Neuron (in vitro differentiated cells): Measurements from ENCODE around the gene FKBP14.
"Not testable (repeated sequence)": the region's sequence is repeated elsewhere in the genome, so short reads cannot be mapped to it uniquely, and the experiment has no call there.

Experiments
- H2AFZ ChIP-seq: one replicate; pipeline ENCODE4 v1.6.1; 2013; ENCODE audit warnings: low read depth, mild to moderate bottlenecking, inconsistent platforms, low read length, moderate library complexity
- H3K27me3 ChIP-seq: one replicate; pipeline ENCODE4 v1.6.1; 2013; ENCODE audit warnings: low read length; ENCODE audit not compliant: insufficient read depth
- H3K36me3 ChIP-seq: one replicate; pipeline ENCODE4 v1.6.1; 2013; ENCODE audit warnings: low read length; ENCODE audit not compliant: insufficient read depth
- H3K4me1 ChIP-seq: one replicate; pipeline ENCODE4 v1.6.1; 2013; ENCODE audit warnings: low read length; ENCODE audit not compliant: insufficient read depth
- H3K4me3 ChIP-seq: 2 replicates; pipeline ENCODE4 v1.5.1; 2013; ENCODE audit warnings: mild to moderate bottlenecking, low read length, moderate library complexity
- H3K9me3 ChIP-seq: one replicate; pipeline ENCODE4 v1.6.1; 2013; ENCODE audit warnings: low read length

FKBP14 gene

GRCh38 chr7:30026229-30027064 is at the start of gene FKBP14:
Gene FKBP14 (minus strand): TSS chr7:30026702. CDS start chr7:30026508, 194 bp downstream.
- no peaks in the 10 kb centered on the region for H3K36me3 ChIP-seq
- H3K9me3 ChIP-seq, result no peaks in the 10 kb centered on the region
- peak within 1 kb of the TSS; percentile 75 for H3K4me3 ChIP-seq
- peak within 1 kb of the TSS; percentile 89 for H2AFZ ChIP-seq
- H3K4me1 ChIP-seq, result peaks cover 37% of the 10 kb centered on the region
- no peaks in the 10 kb centered on the region for H3K27me3 ChIP-seq

- no peaks in the 10 kb centered on the region for H3K4me1 ChIP-seq
- no peak overlapping the region for H2AFZ ChIP-seq
- H3K36me3 ChIP-seq, result peaks cover 49% of the 10 kb centered on the region
These were observed 48.0 kb upstream of the FKBP14 start for GRCh38 chr7:30074422-30075030.

GRCh38 chr7:30072735-30073134 is 46.2 kb upstream of the FKBP14 start:
- no peak overlapping the region for H3K4me3 ChIP-seq
- no peaks in the 10 kb centered on the region for H3K27me3 ChIP-seq
- no peak overlapping the region for H2AFZ ChIP-seq
- peaks cover 46% of the 10 kb centered on the region for H3K36me3 ChIP-seq
- H3K9me3 ChIP-seq, result no peaks in the 10 kb centered on the region
- H3K4me1 ChIP-seq, result no peaks in the 10 kb centered on the region

More at GRCh38 chr7:30074422-30075030, 48.0 kb upstream of the FKBP14 start:
- Histone ChIP-seq H3K9me3 (no peaks in the 10 kb centered on the region), H3K27me3 (no peaks in the 10 kb centered on the region), H3K4me3 (no peak overlapping the region)

GRCh38 chr7:30070052-30070451 is 43.5 kb upstream of the FKBP14 start:
- no peaks in the 10 kb centered on the region for H3K9me3 ChIP-seq
- no peaks in the 10 kb centered on the region for H3K27me3 ChIP-seq
- H3K36me3 ChIP-seq, result peaks cover 56% of the 10 kb centered on the region
- H3K4me1 ChIP-seq, result no peaks in the 10 kb centered on the region
- no peak overlapping the region for H3K4me3 ChIP-seq
- H2AFZ ChIP-seq, result no peak overlapping the region

GRCh38 chr7:30069096-30069867 is 42.8 kb upstream of the FKBP14 start:
- Histone ChIP-seq H3K9me3 (no peaks in the 10 kb centered on the region), H3K4me3 (no peak overlapping the region), H2AFZ (no peak overlapping the region), H3K36me3 (peaks cover 62% of the 10 kb centered on the region), H3K27me3 (no peaks in the 10 kb centered on the region), H3K4me1 (no peaks in the 10 kb centered on the region)

GRCh38 chr7:30068117-30068516 is 41.6 kb upstream of the FKBP14 start:
- H2AFZ ChIP-seq, result no peak overlapping the region
- peaks cover 71% of the 10 kb centered on the region for H3K36me3 ChIP-seq
- H3K9me3 ChIP-seq, result no peaks in the 10 kb centered on the region

GRCh38 chr7:30066687-30067086 is 40.2 kb upstream of the FKBP14 start:
- H3K27me3 ChIP-seq, result no peaks in the 10 kb centered on the region
- no peak overlapping the region for H3K4me3 ChIP-seq
- no peak overlapping the region for H2AFZ ChIP-seq
- H3K36me3 ChIP-seq, result peaks cover 79% of the 10 kb centered on the region
- H3K4me1 ChIP-seq, result no peaks in the 10 kb centered on the region
- H3K9me3 ChIP-seq, result no peaks in the 10 kb centered on the region

More at GRCh38 chr7:30068117-30068516, 41.6 kb upstream of the FKBP14 start:
- Histone ChIP-seq H3K27me3 (no peaks in the 10 kb centered on the region), H3K4me1 (no peaks in the 10 kb centered on the region), H3K4me3 (no peak overlapping the region)

- no peaks in the 10 kb centered on the region for H3K4me1 ChIP-seq
These were observed 39.2 kb upstream of the FKBP14 start for GRCh38 chr7:30065746-30066145.

GRCh38 chr7:30062587-30062986 is 36.1 kb upstream of the FKBP14 start:
- Histone ChIP-seq H3K4me3 (no peak overlapping the region), H2AFZ (no peak overlapping the region), H3K36me3 (peaks cover 80% of the 10 kb centered on the region), H3K9me3 (peaks cover 3% of the 10 kb centered on the region), H3K4me1 (no peaks in the 10 kb centered on the region), H3K27me3 (no peaks in the 10 kb centered on the region)

More at GRCh38 chr7:30065746-30066145, 39.2 kb upstream of the FKBP14 start:
- no peak overlapping the region for H3K4me3 ChIP-seq
- H3K27me3 ChIP-seq, result no peaks in the 10 kb centered on the region
- H3K9me3 ChIP-seq, result no peaks in the 10 kb centered on the region
- H3K36me3 ChIP-seq, result peaks cover 77% of the 10 kb centered on the region
- H2AFZ ChIP-seq, result no peak overlapping the region

GRCh38 chr7:30061786-30062185 is 35.3 kb upstream of the FKBP14 start:
- H3K27me3 ChIP-seq, H3K4me3 ChIP-seq, H3K9me3 ChIP-seq, H2AFZ ChIP-seq, H3K4me1 ChIP-seq: not testable (repeated sequence)
- peaks cover 76% of the 10 kb centered on the region for H3K36me3 ChIP-seq

GRCh38 chr7:30057741-30058140 is 31.2 kb upstream of the FKBP14 start:
- Histone ChIP-seq H3K9me3 (peaks cover 6% of the 10 kb centered on the region), H2AFZ (no peak overlapping the region), H3K27me3 (no peaks in the 10 kb centered on the region), H3K4me1 (no peaks in the 10 kb centered on the region), H3K36me3 (peaks cover 70% of the 10 kb centered on the region), H3K4me3 (no peak overlapping the region)

- Histone ChIP-seq H3K27me3 (no peaks in the 10 kb centered on the region), H3K36me3 (peaks cover 68% of the 10 kb centered on the region), H3K9me3 (peaks cover 3% of the 10 kb centered on the region), H3K4me1 (no peaks in the 10 kb centered on the region), H2AFZ (no peak overlapping the region), H3K4me3 (no peak overlapping the region)
These were observed 26.6 kb upstream of the FKBP14 start for GRCh38 chr7:30053068-30053467.

GRCh38 chr7:30049173-30049572 is 22.7 kb upstream of the FKBP14 start:
- no peaks in the 10 kb centered on the region for H3K9me3 ChIP-seq
- H3K4me1 ChIP-seq, result no peaks in the 10 kb centered on the region
- H3K4me3 ChIP-seq, result no peak overlapping the region
- H3K27me3 ChIP-seq, result no peaks in the 10 kb centered on the region
- peaks cover 76% of the 10 kb centered on the region for H3K36me3 ChIP-seq
- no peak overlapping the region for H2AFZ ChIP-seq
